ENCODE results near the gene LYPLAL1. TPM values are rescaled to one million over a fixed set of nuclear protein-coding genes. Genes with fewer than 3 reads are reported as not detected.

The LYPLAL1 gene
- total RNA-seq, 1 donor from 2014 or later: 33.2 TPM

GRCh38 chr1:219151467-219151866 is 22.2 kb upstream of the LYPLAL1 start:
- Histone ChIP-seq H3K36me3 (no peaks in the 10 kb centered on the region), H3K4me1 (no peaks in the 10 kb centered on the region), H3K4me3 (no peak overlapping the region), H3K27ac (no peak overlapping the region), H3K27me3 (no peaks in the 10 kb centered on the region), H3K9me3 (no peaks in the 10 kb centered on the region)
- intact Hi-C loops (cut with DNase I): no loop called here
- ATAC-seq (no peak), DNase-seq (no peak)
- no peak for TF ChIP-seq CTCF (IDR thresholded peaks at IDR 0.05)

GRCh38 chr1:219152751-219153150 is 20.9 kb upstream of the LYPLAL1 start:
- ATAC-seq: no peak
- H3K9me3 ChIP-seq: no peaks in the 10 kb centered on the region
- no peak overlapping the region for H3K27ac ChIP-seq
- H3K4me3 ChIP-seq: no peak overlapping the region
- no peaks in the 10 kb centered on the region for H3K4me1 ChIP-seq
- H3K27me3 ChIP-seq: no peaks in the 10 kb centered on the region
- no peak for DNase-seq
- intact Hi-C loops (cut with DNase I): no loop called here
- no peaks in the 10 kb centered on the region for H3K36me3 ChIP-seq
- no peak for TF ChIP-seq CTCF (IDR thresholded peaks at IDR 0.05)

- Histone ChIP-seq H3K27ac (no peak overlapping the region), H3K9me3 (no peaks in the 10 kb centered on the region), H3K4me1 (no peaks in the 10 kb centered on the region), H3K36me3 (no peaks in the 10 kb centered on the region), H3K4me3 (no peak overlapping the region), H3K27me3 (no peaks in the 10 kb centered on the region)
- DNase-seq: no peak
- intact Hi-C loops (cut with DNase I): no loop called here
- TF ChIP-seq CTCF (IDR thresholded peaks at IDR 0.05): no peak
- ATAC-seq: no peak
Observed at GRCh38 chr1:219153723-219154122, 20.0 kb upstream of the LYPLAL1 start.

- ATAC-seq (no peak), DNase-seq (no peak)
- Histone ChIP-seq H3K9me3 (no peaks in the 10 kb centered on the region), H3K4me1 (no peaks in the 10 kb centered on the region), H3K36me3 (no peaks in the 10 kb centered on the region), H3K4me3 (no peak overlapping the region), H3K27me3 (no peaks in the 10 kb centered on the region), H3K27ac (no peak overlapping the region)
- intact Hi-C loops (cut with DNase I): no loop called here
- TF ChIP-seq CTCF (IDR thresholded peaks at IDR 0.05): no peak
Observed at GRCh38 chr1:219155135-219155534, 18.5 kb upstream of the LYPLAL1 start.

GRCh38 chr1:219159946-219160645 is 13.6 kb upstream of the LYPLAL1 start:
- Histone ChIP-seq H3K36me3 (no peaks in the 10 kb centered on the region), H3K27me3 (no peaks in the 10 kb centered on the region), H3K9me3 (no peaks in the 10 kb centered on the region), H3K4me3 (no peak overlapping the region), H3K27ac (no peak overlapping the region), H3K4me1 (no peaks in the 10 kb centered on the region)
- DNase-seq: no peak
- intact Hi-C loops (cut with DNase I): no loop called here
- ATAC-seq: no peak
- no peak for TF ChIP-seq CTCF (IDR thresholded peaks at IDR 0.05)

GRCh38 chr1:219160967-219161366 is 12.7 kb upstream of the LYPLAL1 start:
- no peak for TF ChIP-seq CTCF (IDR thresholded peaks at IDR 0.05)
- no peak for ATAC-seq
- no peaks in the 10 kb centered on the region for H3K9me3 ChIP-seq
- H3K36me3 ChIP-seq: no peaks in the 10 kb centered on the region
- no peak for DNase-seq
- no peaks in the 10 kb centered on the region for H3K27me3 ChIP-seq
- no peak overlapping the region for H3K4me3 ChIP-seq
- intact Hi-C loops (cut with DNase I): no loop called here
- no peak overlapping the region for H3K27ac ChIP-seq
- no peaks in the 10 kb centered on the region for H3K4me1 ChIP-seq

Measured in upper lobe of right lung (tissue), 1 donor.